SK-N-SH (cell line): ENCODE results near the gene PALS2. TPM values are rescaled to one million over a fixed set of nuclear protein-coding genes. Genes with fewer than 3 reads are reported as not detected.

ENCODE experiments used
- CTCF ChIA-PET: fragments of 300-600, 350-600 bp; formaldehyde crosslinking; extraction: SDS; loops from one replicate; lab custom pipeline; 2021; lab: Yijun Ruan, JAX
- POLR2A ChIA-PET: fragments of 350-600 bp; sonication (Branson Sonifier 250); formaldehyde crosslinking; extraction: SDS; loops from one replicate; lab custom pipeline; 2020; ENCODE audit warnings: antibody characterized with exemption, inconsistent platforms; lab: Yijun Ruan, JAX
- DNase-seq: peaks from one replicate; pipeline ENCODE4 v3.0.0; 2012
- H2AFZ ChIP-seq: fragments of 200-600 bp; sonication (generic); 2 replicates; pipeline ENCODE4 v1.8.1; 2016; ENCODE audit warnings: antibody characterized with exemption, mild to moderate bottlenecking, low read depth
- H3F3A ChIP-seq: fragments of 200-600 bp; sonication (generic); replicated peaks from 2 replicates; pipeline ENCODE3; 2016; ENCODE audit warnings: antibody characterized with exemption, mild to moderate bottlenecking; ENCODE audit not compliant: insufficient read depth
- H3K27ac ChIP-seq, 2 experiments: fragments of 200-500 bp in 1 of 2; fragments of 200-600 bp in 1 of 2; sonication (Bioruptor generic) in 1 of 2; sonication (generic), shearing (Covaris generic) in 1 of 2; 2 replicates each; pipeline versions ENCODE4 v1.5.1 to v1.6.1; 2014 to 2016; ENCODE audit warnings: low read depth in 2 of 2, inconsistent platforms in 1 of 2, low read length in 1 of 2, mild to moderate bottlenecking in 1 of 2, mixed read lengths in 1 of 2
- H3K27me3 ChIP-seq: fragments of 200-600 bp; sonication (generic), shearing (Covaris generic); 2 replicates; pipeline ENCODE4 v1.6.1; 2016; ENCODE audit warnings: mixed run types; ENCODE audit not compliant: insufficient read depth
- H3K36me3 ChIP-seq, 2 experiments: fragments of 200-500 bp in 1 of 2; fragments of 200-600 bp in 1 of 2; sonication (Bioruptor generic) in 1 of 2; sonication (generic) in 1 of 2; replicated peaks in 1 of 2; 2 replicates each; pipeline versions ENCODE3 to v1.5.1; 2014 to 2016; ENCODE audit warnings: low read length in 1 of 2, mild to moderate bottlenecking in 1 of 2; ENCODE audit not compliant: insufficient read depth in 2 of 2, control insufficient read depth in 1 of 2
- H3K4me1 ChIP-seq, 2 experiments: fragments of 200-500 bp in 1 of 2; fragments of 200-600 bp in 1 of 2; sonication (Bioruptor generic) in 1 of 2; sonication (generic), shearing (Covaris generic) in 1 of 2; 2 replicates each; pipeline versions ENCODE4 v1.5.1 to v1.6.1; 2014 to 2016; ENCODE audit warnings: low read depth in 1 of 2, low read length in 1 of 2, mixed run types in 1 of 2; ENCODE audit not compliant: insufficient read depth in 2 of 2, control insufficient read depth in 1 of 2
- H3K4me2 ChIP-seq: fragments of 200-600 bp; sonication (generic), shearing (Covaris generic); 2 replicates; pipeline ENCODE4 v1.6.1; 2017; ENCODE audit warnings: mixed run types
- H3K4me3 ChIP-seq, 2 experiments: fragments of 200-500 bp in 1 of 2; fragments of 200-600 bp in 1 of 2; sonication (Bioruptor generic) in 1 of 2; sonication (generic), shearing (Covaris generic) in 1 of 2; 2 replicates each; pipeline versions ENCODE4 v1.5.1 to v1.8.1; 2014 to 2016; ENCODE audit warnings: low read depth in 2 of 2, inconsistent platforms in 1 of 2, low read length in 1 of 2, mild to moderate bottlenecking in 1 of 2, mixed read lengths in 1 of 2, moderate library complexity in 1 of 2
- H3K79me2 ChIP-seq: fragments of 200-600 bp; sonication (generic); 2 replicates; pipeline ENCODE4 v1.8.1; 2017; ENCODE audit warnings: mild to moderate bottlenecking; ENCODE audit not compliant: insufficient read depth
- H3K9ac ChIP-seq: fragments of 200-600 bp; sonication (generic); 2 replicates; pipeline ENCODE4 v1.6.1; 2017; ENCODE audit warnings: mixed run types
- H3K9me2 ChIP-seq: fragments of 200-600 bp; sonication (generic); 2 replicates; pipeline ENCODE4 v1.6.1; 2017; ENCODE audit warnings: mixed run types
- H3K9me3 ChIP-seq: fragments of 200-600 bp; sonication (generic); 2 replicates; pipeline ENCODE4 v1.6.1; 2017; ENCODE audit warnings: mixed run types, mild to moderate bottlenecking, moderate library complexity
- H4K20me1 ChIP-seq: fragments of 200-600 bp; sonication (generic); 2 replicates; pipeline ENCODE4 v1.6.1; 2017; ENCODE audit warnings: mild to moderate bottlenecking, mixed run types; ENCODE audit not compliant: insufficient read depth
- EP300 ChIP-seq, 2 experiments: IDR thresholded peaks; 2 replicates each; pipeline versions ENCODE4 v1.4.0 to v1.6.1; 2012; ENCODE audit warnings: borderline replicate concordance in 1 of 2, low read depth in 1 of 2, low read length in 1 of 2
- EZH2phosphoT487 ChIP-seq: fragments of 200-600 bp; sonication (generic); IDR thresholded peaks from 2 replicates; pipeline ENCODE4 v1.6.1; 2017; ENCODE audit warnings: low read depth, mixed run types, mild to moderate bottlenecking, antibody characterized with exemption, moderate library complexity, borderline replicate concordance
- FOSL2 ChIP-seq: IDR thresholded peaks from 2 replicates; pipeline ENCODE4 v1.4.0; 2012; ENCODE audit warnings: low read depth, mild to moderate bottlenecking, moderate library complexity, borderline replicate concordance
- FOXJ3 ChIP-seq: sonication (generic); formaldehyde crosslinking; IDR thresholded peaks from 2 replicates; pipeline ENCODE4 v1.5.1; 2020; ENCODE audit warnings: mild to moderate bottlenecking, missing genetic modification reagents
- FOXM1 ChIP-seq: IDR thresholded peaks from 2 replicates; pipeline ENCODE4 v1.4.0; 2012; ENCODE audit warnings: low read depth, mild to moderate bottlenecking
- GABPA ChIP-seq: IDR thresholded peaks from 2 replicates; pipeline ENCODE4 v1.4.0; 2012; ENCODE audit warnings: low read depth, mild to moderate bottlenecking
- JUND ChIP-seq: IDR thresholded peaks from 2 replicates; pipeline ENCODE4 v1.4.0; 2012
- POLR2AphosphoS5 ChIP-seq: IDR thresholded peaks from 2 replicates; pipeline ENCODE4 v1.6.1; 2012; ENCODE audit warnings: low read depth, low read length
- RAD21 ChIP-seq: IDR thresholded peaks from 2 replicates; pipeline ENCODE4 v1.6.1; 2012; ENCODE audit warnings: mild to moderate bottlenecking, low read length
- RCOR1 ChIP-seq: fragments of 150-350 bp; IDR thresholded peaks from 2 replicates; pipeline ENCODE4 v1.6.1; 2017; ENCODE audit warnings: antibody characterized with exemption, low read length
- RFX5 ChIP-seq: IDR thresholded peaks from 2 replicates; pipeline ENCODE4 v1.6.1; 2012; ENCODE audit warnings: mild to moderate bottlenecking, improper control_type of control experiment, low read length
- SIN3A ChIP-seq: IDR thresholded peaks from 2 replicates; pipeline ENCODE4 v1.6.1; 2012; ENCODE audit warnings: low read depth, mild to moderate bottlenecking, low read length, moderate library complexity, borderline replicate concordance
- SMC3 ChIP-seq: IDR thresholded peaks from 2 replicates; pipeline ENCODE4 v1.6.1; 2012; ENCODE audit warnings: low read depth, low read length, improper control_type of control experiment
- TAF1 ChIP-seq: IDR thresholded peaks from 2 replicates; pipeline ENCODE4 v1.6.1; 2012; ENCODE audit warnings: low read depth, mild to moderate bottlenecking, low read length, moderate library complexity, borderline replicate concordance
- TCF12 ChIP-seq: IDR thresholded peaks from 2 replicates; pipeline ENCODE4 v1.4.0; 2012
- TEAD4 ChIP-seq: IDR thresholded peaks from 2 replicates; pipeline ENCODE4 v1.4.0; 2012; ENCODE audit warnings: mild to moderate bottlenecking, borderline replicate concordance; ENCODE audit not compliant: insufficient read depth
- YY1 ChIP-seq: IDR thresholded peaks from 2 replicates; pipeline ENCODE4 v1.4.0; 2012; ENCODE audit warnings: low read depth, mild to moderate bottlenecking
- WGBS: methylation state at CpG from one replicate; pipeline ENCODE4 v1.1.6; 2017; ENCODE audit warnings: low lambda C conversion rate; 5-methylcytosine and 5-hydroxymethylcytosine counted together
- polyA plus RNA-seq, 3 experiments: library from polyadenylated mRNA; depleted of rRNA; stranded (reverse); fragments of >200 nt; gene quantifications; 2 replicates each; pipeline ENCODE4 v1.2.3, GENCODE V29; 2012
- TF ChIP-seq, protein P1 (sequence below): fragments of 200-600 bp; sonication (generic); IDR thresholded peaks from 2 replicates; pipeline ENCODE4 v1.6.1; 2017; ENCODE audit warnings: antibody characterized with exemption, mild to moderate bottlenecking, moderate library complexity
- TF ChIP-seq, protein P2 (sequence below): fragments of 150-350 bp; IDR thresholded peaks from 2 replicates; pipeline ENCODE4 v1.6.1; 2016; ENCODE audit warnings: mild to moderate bottlenecking, low read depth, low read length
- TF ChIP-seq, protein P3 (sequence below): IDR thresholded peaks from 2 replicates; pipeline ENCODE4 v1.4.0; 2012; ENCODE audit warnings: low read depth, borderline replicate concordance

The PALS2 gene
- polyA plus RNA-seq, 1 of the 3 experiments (the other 2 are of a cell fraction): 6.9 TPM

DNA sequence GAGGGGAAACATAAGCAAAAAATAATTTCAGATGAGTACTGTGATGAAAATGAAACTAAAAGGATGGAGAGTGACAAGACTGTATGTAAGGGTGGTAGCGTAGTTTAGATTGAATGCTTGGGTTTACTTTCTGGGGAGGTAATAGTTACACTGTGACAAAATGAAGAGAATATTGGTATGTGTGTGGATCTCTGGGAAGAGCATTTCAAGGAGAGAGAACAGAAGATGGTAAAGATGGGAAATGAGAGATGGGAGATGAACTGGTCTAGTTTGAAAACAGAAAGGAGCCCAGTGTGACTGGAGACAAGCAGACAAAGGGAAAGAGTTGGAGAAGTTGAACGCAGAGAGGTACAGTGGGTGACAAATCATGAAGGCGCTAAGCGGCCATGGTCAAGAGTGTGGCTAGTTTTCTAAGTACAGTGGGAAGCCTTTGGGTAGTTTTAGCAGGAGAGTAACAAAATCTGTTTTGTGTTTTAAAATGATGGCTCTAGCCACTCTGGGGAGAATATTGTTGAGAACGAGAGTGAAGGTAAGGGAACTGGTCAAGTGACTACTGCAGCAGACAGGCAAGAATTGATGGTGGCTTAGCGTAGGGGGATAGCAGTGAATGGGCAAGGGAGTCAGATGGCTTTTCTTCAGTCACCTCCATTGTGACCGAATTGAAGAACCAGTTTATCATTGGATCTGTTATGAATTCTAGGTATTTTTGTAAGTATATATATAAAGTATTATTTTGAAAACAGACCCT, 22.6 kb downstream of the PALS2 start:
- Histone ChIP-seq H4K20me1 (no peaks in the 10 kb centered on the region), H3K4me1 (no peaks in the 10 kb centered on the region; a peak in 2 of 4 replicates), H3K9me3 (no peaks in the 10 kb centered on the region), H3K79me2 (0 out of 2 replicates have a peak, but pooled peaks cover 6% of the 10 kb centered on the region), H3K36me3 (peaks cover 0 to 4% of the 10 kb centered on the region in 2 experiments), H3K27ac (no peak overlapping the region), H2AFZ (no peak overlapping the region), H3K4me2 (no peak overlapping the region), H3F3A (no peaks in the 10 kb centered on the region), H3K27me3 (no peaks in the 10 kb centered on the region), H3K9me2 (no peaks in the 10 kb centered on the region), H3K9ac (no peak overlapping the region), H3K4me3 (no peak overlapping the region)
- ChIA-PET POLR2A (no interaction called here), CTCF (interaction anchor here (1.1 kb wide), 1 partner anchor 20 kb away, joined by 4 read pairs; no protein-coding TSS in a partner anchor)
- TF ChIP-seq EZH2phosphoT487 (no peak), TEAD4 (no peak), RFX5 (no peak), POLR2AphosphoS5 (no peak), RAD21 (no peak), FOSL2 (no peak), FOXM1 (no peak), JUND (no peak)
- DNase-seq: no peak
- 95% methylated on average over 7 of the region's 7 CpGs for WGBS

DNA sequence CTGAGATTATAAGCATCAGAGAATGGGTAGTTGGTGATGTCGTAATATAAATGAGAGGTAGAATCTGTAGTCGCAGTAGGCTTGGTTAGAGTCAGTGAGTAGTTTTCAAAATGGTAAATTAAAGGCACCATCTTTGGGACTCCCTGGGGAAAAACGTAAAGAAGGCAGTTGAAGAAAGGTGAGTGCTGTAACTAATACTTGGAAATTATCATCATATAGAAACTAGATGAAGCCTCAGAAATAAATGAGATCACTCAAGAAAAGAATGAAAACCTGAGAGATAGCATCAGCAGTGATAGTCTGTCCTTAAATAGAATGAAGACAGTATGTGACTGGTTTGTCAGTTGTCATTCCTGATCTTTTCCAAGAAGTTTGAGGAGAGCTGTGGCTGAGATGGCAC, 23.8 kb downstream of the PALS2 start:
- Histone ChIP-seq H3K9ac (no peak overlapping the region), H2AFZ (no peak overlapping the region), H3K36me3 (peaks cover 0 to 4% of the 10 kb centered on the region in 2 experiments), H4K20me1 (no peaks in the 10 kb centered on the region), H3K4me2 (no peak overlapping the region), H3K27ac (no peak overlapping the region), H3K4me1 (no peaks in the 10 kb centered on the region; a peak in 2 of 4 replicates), H3F3A (no peaks in the 10 kb centered on the region), H3K79me2 (no peaks in the 10 kb centered on the region), H3K27me3 (no peaks in the 10 kb centered on the region), H3K4me3 (no peak overlapping the region), H3K9me2 (no peaks in the 10 kb centered on the region), H3K9me3 (no peaks in the 10 kb centered on the region)
- ChIA-PET POLR2A (no interaction called here), CTCF (interaction anchor here (1.9 kb wide), 1 partner anchor 21 kb away, joined by 9 read pairs; no protein-coding TSS in a partner anchor)
- no peak for TF ChIP-seq RFX5
- TF ChIP-seq, protein P1, sequence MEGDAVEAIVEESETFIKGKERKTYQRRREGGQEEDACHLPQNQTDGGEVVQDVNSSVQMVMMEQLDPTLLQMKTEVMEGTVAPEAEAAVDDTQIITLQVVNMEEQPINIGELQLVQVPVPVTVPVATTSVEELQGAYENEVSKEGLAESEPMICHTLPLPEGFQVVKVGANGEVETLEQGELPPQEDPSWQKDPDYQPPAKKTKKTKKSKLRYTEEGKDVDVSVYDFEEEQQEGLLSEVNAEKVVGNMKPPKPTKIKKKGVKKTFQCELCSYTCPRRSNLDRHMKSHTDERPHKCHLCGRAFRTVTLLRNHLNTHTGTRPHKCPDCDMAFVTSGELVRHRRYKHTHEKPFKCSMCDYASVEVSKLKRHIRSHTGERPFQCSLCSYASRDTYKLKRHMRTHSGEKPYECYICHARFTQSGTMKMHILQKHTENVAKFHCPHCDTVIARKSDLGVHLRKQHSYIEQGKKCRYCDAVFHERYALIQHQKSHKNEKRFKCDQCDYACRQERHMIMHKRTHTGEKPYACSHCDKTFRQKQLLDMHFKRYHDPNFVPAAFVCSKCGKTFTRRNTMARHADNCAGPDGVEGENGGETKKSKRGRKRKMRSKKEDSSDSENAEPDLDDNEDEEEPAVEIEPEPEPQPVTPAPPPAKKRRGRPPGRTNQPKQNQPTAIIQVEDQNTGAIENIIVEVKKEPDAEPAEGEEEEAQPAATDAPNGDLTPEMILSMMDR: no peak
- no peak for TF ChIP-seq TCF12
- TF ChIP-seq SMC3: no peak
- no peak for TF ChIP-seq SIN3A
- TF ChIP-seq TAF1: no peak
- TF ChIP-seq FOXJ3: no peak
- TF ChIP-seq FOSL2: no peak
- TF ChIP-seq, protein P2, sequence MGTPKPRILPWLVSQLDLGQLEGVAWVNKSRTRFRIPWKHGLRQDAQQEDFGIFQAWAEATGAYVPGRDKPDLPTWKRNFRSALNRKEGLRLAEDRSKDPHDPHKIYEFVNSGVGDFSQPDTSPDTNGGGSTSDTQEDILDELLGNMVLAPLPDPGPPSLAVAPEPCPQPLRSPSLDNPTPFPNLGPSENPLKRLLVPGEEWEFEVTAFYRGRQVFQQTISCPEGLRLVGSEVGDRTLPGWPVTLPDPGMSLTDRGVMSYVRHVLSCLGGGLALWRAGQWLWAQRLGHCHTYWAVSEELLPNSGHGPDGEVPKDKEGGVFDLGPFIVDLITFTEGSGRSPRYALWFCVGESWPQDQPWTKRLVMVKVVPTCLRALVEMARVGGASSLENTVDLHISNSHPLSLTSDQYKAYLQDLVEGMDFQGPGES: no peak
- no peak for TF ChIP-seq FOXM1
- TF ChIP-seq YY1: no peak
- TF ChIP-seq EP300 (IDR thresholded peaks at IDR 0.05; ENCODE audit: borderline replicate concordance in 1 of 2, low read depth in 1 of 2, low read length in 1 of 2): no peak
- no peak for TF ChIP-seq GABPA
- no peak for TF ChIP-seq JUND
- TF ChIP-seq, protein P3, sequence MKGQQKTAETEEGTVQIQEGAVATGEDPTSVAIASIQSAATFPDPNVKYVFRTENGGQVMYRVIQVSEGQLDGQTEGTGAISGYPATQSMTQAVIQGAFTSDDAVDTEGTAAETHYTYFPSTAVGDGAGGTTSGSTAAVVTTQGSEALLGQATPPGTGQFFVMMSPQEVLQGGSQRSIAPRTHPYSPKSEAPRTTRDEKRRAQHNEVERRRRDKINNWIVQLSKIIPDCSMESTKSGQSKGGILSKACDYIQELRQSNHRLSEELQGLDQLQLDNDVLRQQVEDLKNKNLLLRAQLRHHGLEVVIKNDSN: no peak
- no peak for TF ChIP-seq RAD21
- no peak for TF ChIP-seq RCOR1
- DNase-seq: no peak
- 97% methylated on average over 3 of the region's 3 CpGs for WGBS
